Activated T-cell treated with anti-CD3 and anti-CD28 coated beads, Interleukin-2, amount 50 U/mL, for 72 hours (primary cell): ENCODE measurements around the gene PRKN. TPM values are rescaled to one million over a fixed set of nuclear protein-coding genes. Genes with fewer than 3 reads are reported as not detected.
A peak's percentile ranks its signal among the peaks of the same experiment; 100 is the strongest.
"Not testable (repeated sequence)": the region's sequence is repeated elsewhere in the genome, so short reads cannot be mapped to it uniquely, and the experiment has no call there.

ENCODE experiments used
- ATAC-seq, 2 donors: fragments of 150-1000 bp; cut with Tn5 transposase; replicated peaks in 1 of 2; 2 replicates each; pipeline ENCODE4 v1.10.0; 2021; ENCODE audit warnings: moderate library complexity in 2 of 2, mild to moderate bottlenecking in 1 of 2
- DNase-seq, 2 donors: peaks; one replicate each; pipeline ENCODE4 v3.0.0; 2021 to 2022; ENCODE audit warnings: mixed read lengths in 1 of 2
- H3K27ac Mint-ChIP-seq: one replicate; pipeline ENCODE4 v1.8.0; 2022; ENCODE audit warnings: mild to moderate bottlenecking, moderate library complexity, mixed read lengths
- H3K27me3 Mint-ChIP-seq: one replicate; pipeline ENCODE4 v1.8.0; 2022; ENCODE audit warnings: low read depth, mixed read lengths
- H3K36me3 Mint-ChIP-seq, 2 donors: one replicate each; pipeline ENCODE4 v1.8.0; 2022; ENCODE audit warnings: mixed read lengths in 2 of 2, mild to moderate bottlenecking in 1 of 2; ENCODE audit not compliant: insufficient read depth in 2 of 2
- H3K4me1 Mint-ChIP-seq: one replicate; pipeline ENCODE4 v1.8.0; 2022; ENCODE audit warnings: low read depth, mixed read lengths
- H3K4me3 Mint-ChIP-seq, 2 donors: one replicate each; pipeline ENCODE4 v1.8.0; 2022; ENCODE audit warnings: mild to moderate bottlenecking in 2 of 2, mixed read lengths in 2 of 2, moderate library complexity in 2 of 2
- H3K9me3 Mint-ChIP-seq, 2 donors: one replicate each; pipeline ENCODE4 v1.8.0; 2022; ENCODE audit warnings: mixed read lengths in 2 of 2
- total RNA-seq, 2 donors: library from RNA; stranded (reverse); gene quantifications; one replicate each; pipeline ENCODE4 v1.2.3, GENCODE V29; 2022

Gene PRKN
- total RNA-seq, 2 donors from 2014 or later, result 2.5 to 2.8 TPM

GRCh38 chr6:161331402-161332081 is 1396.0 kb downstream of the PRKN start:
- not testable (repeated sequence) for H3K4me1 Mint-ChIP-seq, DNase-seq, H3K4me3 Mint-ChIP-seq, H3K36me3 Mint-ChIP-seq, H3K9me3 Mint-ChIP-seq, H3K27me3 Mint-ChIP-seq, H3K27ac Mint-ChIP-seq, ATAC-seq

GRCh38 chr6:161327360-161327953 is 1400.1 kb downstream of the PRKN start:
- H3K27me3 Mint-ChIP-seq, result peaks cover 5% of the 10 kb centered on the region
- H3K27ac Mint-ChIP-seq, result no peak overlapping the region
- ATAC-seq, result no peak
- peaks cover 0 to 2% of the 10 kb centered on the region in 2 donors for H3K9me3 Mint-ChIP-seq
- H3K4me1 Mint-ChIP-seq, result no peaks in the 10 kb centered on the region
- H3K4me3 Mint-ChIP-seq, result no peak overlapping the region
- peaks cover 2 to 3% of the 10 kb centered on the region in 2 donors for H3K36me3 Mint-ChIP-seq
- no peak for DNase-seq

- ATAC-seq (no peak), DNase-seq (no peak)
- Mint-ChIP-seq H3K4me3 (no peak overlapping the region), H3K36me3 (peaks cover 0 to 5% of the 10 kb centered on the region in 2 donors), H3K27ac (no peak overlapping the region), H3K9me3 (peaks cover 3% of the 10 kb centered on the region in 2 donors), H3K4me1 (no peaks in the 10 kb centered on the region), H3K27me3 (peaks cover 13% of the 10 kb centered on the region)
Measured at GRCh38 chr6:161319231-161319630, 1408.3 kb downstream of the PRKN start.

- Mint-ChIP-seq H3K4me1 (no peaks in the 10 kb centered on the region), H3K9me3 (peaks cover 3% of the 10 kb centered on the region in 2 donors), H3K27me3 (peaks cover 13% of the 10 kb centered on the region), H3K27ac (no peak overlapping the region), H3K36me3 (peaks cover 0 to 5% of the 10 kb centered on the region in 2 donors), H3K4me3 (no peak overlapping the region)
- DNase-seq (no peak), ATAC-seq (no peak)
Measured at GRCh38 chr6:161318456-161318855, 1409.1 kb downstream of the PRKN start.

GRCh38 chr6:161316531-161316930 is 1411.0 kb downstream of the PRKN start:
- ATAC-seq, result no peak
- Mint-ChIP-seq H3K4me1 (no peaks in the 10 kb centered on the region), H3K36me3 (peaks cover 0 to 5% of the 10 kb centered on the region in 2 donors), H3K27me3 (peaks cover 7% of the 10 kb centered on the region), H3K9me3 (peaks cover 3% of the 10 kb centered on the region in 2 donors), H3K27ac (no peak overlapping the region), H3K4me3 (no peak overlapping the region)
- no peak for DNase-seq

GRCh38 chr6:161315246-161315917 is 1412.2 kb downstream of the PRKN start:
- H3K27me3 Mint-ChIP-seq, H3K27ac Mint-ChIP-seq: not testable (repeated sequence)

GRCh38 chr6:161314541-161315245 is 1412.9 kb downstream of the PRKN start:
- H3K4me3 Mint-ChIP-seq, H3K9me3 Mint-ChIP-seq, H3K36me3 Mint-ChIP-seq, H3K27me3 Mint-ChIP-seq, DNase-seq, H3K4me1 Mint-ChIP-seq, ATAC-seq, H3K27ac Mint-ChIP-seq: not testable (repeated sequence)

More at GRCh38 chr6:161315246-161315917, 1412.2 kb downstream of the PRKN start:
- H3K4me3 Mint-ChIP-seq, H3K4me1 Mint-ChIP-seq, H3K9me3 Mint-ChIP-seq, ATAC-seq, DNase-seq, H3K36me3 Mint-ChIP-seq: not testable (repeated sequence)

GRCh38 chr6:161313940-161314509 is 1413.5 kb downstream of the PRKN start:
- peaks cover 6% of the 10 kb centered on the region for H3K4me1 Mint-ChIP-seq
- peaks cover 3 to 6% of the 10 kb centered on the region in 2 donors for H3K9me3 Mint-ChIP-seq
- ATAC-seq (no peak), DNase-seq (no peak)
- H3K27ac Mint-ChIP-seq, result no peak overlapping the region
- peaks cover 2% of the 10 kb centered on the region for H3K27me3 Mint-ChIP-seq
- peaks cover 0 to 5% of the 10 kb centered on the region in 2 donors for H3K36me3 Mint-ChIP-seq
- no peak overlapping the region for H3K4me3 Mint-ChIP-seq

- not testable (repeated sequence) for H3K36me3 Mint-ChIP-seq, H3K27ac Mint-ChIP-seq, H3K4me3 Mint-ChIP-seq, H3K27me3 Mint-ChIP-seq, DNase-seq, H3K9me3 Mint-ChIP-seq, H3K4me1 Mint-ChIP-seq, ATAC-seq
Measured at GRCh38 chr6:161313475-161313874, 1414.1 kb downstream of the PRKN start.

GRCh38 chr6:161309774-161310173 is 1417.8 kb downstream of the PRKN start:
- H3K36me3 Mint-ChIP-seq, H3K4me1 Mint-ChIP-seq, H3K27me3 Mint-ChIP-seq, H3K9me3 Mint-ChIP-seq, H3K4me3 Mint-ChIP-seq, H3K27ac Mint-ChIP-seq: not testable (repeated sequence)
- DNase-seq (peak in 1 of 2 donors; percentile 8), ATAC-seq (peak in 1 of 2 donors; percentile 62)

- H3K36me3 Mint-ChIP-seq, result no peaks in the 10 kb centered on the region
- no peaks in the 10 kb centered on the region for H3K27me3 Mint-ChIP-seq
- no peak overlapping the region for H3K27ac Mint-ChIP-seq
- DNase-seq (no peak), ATAC-seq (no peak)
- H3K4me3 Mint-ChIP-seq, result no peak overlapping the region
- H3K4me1 Mint-ChIP-seq, result peaks cover 11% of the 10 kb centered on the region
- H3K9me3 Mint-ChIP-seq, result peaks cover 0 to 3% of the 10 kb centered on the region in 2 donors
Measured at GRCh38 chr6:161308075-161308655, 1419.4 kb downstream of the PRKN start.

GRCh38 chr6:161305860-161306259 is 1421.7 kb downstream of the PRKN start:
- no peaks in the 10 kb centered on the region for H3K36me3 Mint-ChIP-seq
- no peak overlapping the region for H3K4me3 Mint-ChIP-seq
- H3K9me3 Mint-ChIP-seq, result peaks cover 0 to 3% of the 10 kb centered on the region in 2 donors
- H3K27ac Mint-ChIP-seq, result no peak overlapping the region
- no peaks in the 10 kb centered on the region for H3K27me3 Mint-ChIP-seq
- ATAC-seq, result no peak
- DNase-seq, result no peak
- peaks cover 11% of the 10 kb centered on the region for H3K4me1 Mint-ChIP-seq
